ENCODE data around the gene TM4SF4. TPM values are rescaled to one million over a fixed set of nuclear protein-coding genes. Genes with fewer than 3 reads are reported as not detected.

TM4SF4 gene
- total RNA-seq, 1 donor from 2014 or later = not detected

DNA sequence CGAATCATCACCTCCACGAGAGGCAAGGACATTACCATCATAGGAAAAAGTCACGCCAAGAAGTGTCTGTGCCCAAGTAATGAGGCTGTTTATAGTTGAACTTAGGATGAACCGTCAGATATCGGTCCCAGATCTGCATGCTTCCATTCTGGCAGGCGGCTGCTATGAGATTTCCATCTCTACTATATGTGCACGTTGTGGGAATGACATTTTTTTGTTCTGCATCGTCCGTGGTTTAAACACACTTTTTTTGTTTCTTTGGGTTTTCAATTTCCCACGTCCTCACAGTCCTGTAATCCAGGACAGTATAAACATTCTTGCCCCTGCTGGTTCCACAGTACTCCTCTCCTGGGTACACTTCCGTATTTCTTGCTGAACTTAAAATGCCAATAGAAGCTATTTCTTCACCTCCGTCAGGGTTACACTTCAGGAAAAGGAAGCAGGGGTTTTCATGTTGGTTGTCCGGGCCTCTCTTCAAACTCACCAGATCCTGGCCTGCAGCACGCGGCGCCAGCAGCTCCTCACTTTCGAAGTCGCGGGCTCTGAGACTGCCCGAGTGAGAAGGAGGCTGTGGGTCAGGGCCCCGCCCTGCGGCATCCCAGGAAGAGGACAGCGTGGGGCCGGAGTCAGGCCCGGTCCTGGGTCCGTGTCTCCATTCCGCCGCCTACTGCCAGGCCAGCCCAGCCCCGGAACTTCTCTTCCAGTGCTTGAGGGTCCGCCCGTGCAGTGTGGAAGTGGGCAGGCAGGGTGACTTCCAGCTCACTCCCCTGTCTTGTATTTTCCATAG, 9.8 kb upstream of the TM4SF4 start:
- Histone ChIP-seq H3K36me3 (ENCODE audit: control insufficient read depth, insufficient read depth, low read length) (no peaks in the 10 kb centered on the region), H3K4me3 (ENCODE audit: low read depth, low read length) (no peak overlapping the region), H3K27me3 (ENCODE audit: control insufficient read depth, insufficient read depth, low read length) (no peaks in the 10 kb centered on the region)
- no peak for DNase-seq (ENCODE audit: low read depth)
- no peak for TF ChIP-seq CTCF (IDR thresholded peaks at IDR 0.05; ENCODE audit: insufficient read depth, low read length, poor library complexity, severe bottlenecking)

DNA sequence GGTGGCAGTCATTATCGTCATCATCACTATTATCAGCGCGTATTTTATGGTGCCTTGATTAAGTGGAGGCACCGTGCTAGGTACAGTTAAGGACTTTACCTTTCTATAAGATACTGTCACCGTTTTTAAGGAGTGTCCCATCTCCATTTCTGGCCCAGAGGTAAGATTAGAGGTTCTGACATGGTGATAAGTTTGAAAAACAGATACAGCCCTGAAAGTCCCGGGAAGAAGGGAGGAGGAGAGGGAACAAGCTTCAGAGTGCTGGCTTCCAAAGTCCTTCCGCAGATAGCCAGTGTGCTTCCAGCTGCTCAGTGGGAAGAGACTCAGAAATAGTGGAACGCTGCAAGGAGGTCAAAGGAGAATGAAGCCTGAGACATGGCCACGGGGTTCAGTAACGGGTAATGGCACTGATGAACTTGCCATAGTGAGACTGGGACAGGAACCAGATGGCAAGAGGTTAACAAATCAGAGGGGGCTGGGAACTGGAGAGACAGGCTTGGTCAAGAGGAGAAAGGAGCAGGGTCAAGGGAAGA, 9.1 kb upstream of the TM4SF4 start:
- DNase-seq (ENCODE audit: low read depth) = no peak
- no peak overlapping the region for H3K4me3 ChIP-seq (ENCODE audit: low read depth, low read length)
- no peaks in the 10 kb centered on the region for H3K36me3 ChIP-seq (ENCODE audit: control insufficient read depth, insufficient read depth, low read length)
- H3K27me3 ChIP-seq (ENCODE audit: control insufficient read depth, insufficient read depth, low read length) = no peaks in the 10 kb centered on the region
- no peak for TF ChIP-seq CTCF (IDR thresholded peaks at IDR 0.05; ENCODE audit: insufficient read depth, low read length, poor library complexity, severe bottlenecking)

GRCh38 chr3:149466192-149466591, 8.3 kb upstream of the TM4SF4 start:
- Histone ChIP-seq H3K27me3 (ENCODE audit: control insufficient read depth, insufficient read depth, low read length) (no peaks in the 10 kb centered on the region), H3K36me3 (ENCODE audit: control insufficient read depth, insufficient read depth, low read length) (no peaks in the 10 kb centered on the region), H3K4me3 (ENCODE audit: low read depth, low read length) (no peak overlapping the region)
- peak; percentile 64 for DNase-seq (ENCODE audit: low read depth)
- TF ChIP-seq CTCF (IDR thresholded peaks at IDR 0.05; ENCODE audit: insufficient read depth, low read length, poor library complexity, severe bottlenecking) = no peak

DNA sequence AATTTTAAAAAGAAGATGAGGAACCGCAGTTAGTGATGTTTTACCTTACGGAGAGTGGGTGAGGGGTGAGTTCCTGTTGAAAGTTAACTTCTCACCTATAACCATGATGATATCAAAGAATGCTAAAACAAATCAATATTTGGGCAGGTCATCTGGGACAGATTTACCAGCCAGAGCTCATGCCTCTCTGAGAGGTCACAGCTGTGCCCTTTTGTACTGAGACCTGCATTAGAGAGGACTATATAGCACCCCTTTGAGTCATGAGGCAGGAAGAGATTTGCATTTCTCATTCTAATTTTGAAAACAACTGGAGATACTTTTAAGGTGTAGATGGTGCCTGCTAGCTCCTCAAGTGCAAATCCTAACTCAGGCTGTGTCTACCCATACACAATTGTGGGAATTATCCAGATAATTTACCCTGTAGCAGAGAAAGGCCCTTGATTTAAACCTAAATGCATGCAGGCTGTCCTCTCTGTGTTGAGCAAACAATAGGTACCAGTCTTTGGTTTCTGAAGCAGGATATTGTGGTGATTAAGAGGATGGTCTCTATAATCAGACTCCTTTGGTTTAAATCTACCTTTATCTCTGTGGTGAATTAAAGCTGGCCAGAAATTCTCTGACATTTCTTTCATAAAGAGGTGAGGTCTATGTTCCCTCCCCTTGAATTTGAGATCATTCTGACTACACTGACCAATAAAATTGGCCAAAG, 5.8 kb upstream of the TM4SF4 start:
- H3K36me3 ChIP-seq (ENCODE audit: control insufficient read depth, insufficient read depth, low read length) = no peaks in the 10 kb centered on the region
- no peak for TF ChIP-seq CTCF (IDR thresholded peaks at IDR 0.05; ENCODE audit: insufficient read depth, low read length, poor library complexity, severe bottlenecking)
- DNase-seq (ENCODE audit: low read depth) = no peak
- H3K4me3 ChIP-seq (ENCODE audit: low read depth, low read length) = no peak overlapping the region
- no peaks in the 10 kb centered on the region for H3K27me3 ChIP-seq (ENCODE audit: control insufficient read depth, insufficient read depth, low read length)

DNA sequence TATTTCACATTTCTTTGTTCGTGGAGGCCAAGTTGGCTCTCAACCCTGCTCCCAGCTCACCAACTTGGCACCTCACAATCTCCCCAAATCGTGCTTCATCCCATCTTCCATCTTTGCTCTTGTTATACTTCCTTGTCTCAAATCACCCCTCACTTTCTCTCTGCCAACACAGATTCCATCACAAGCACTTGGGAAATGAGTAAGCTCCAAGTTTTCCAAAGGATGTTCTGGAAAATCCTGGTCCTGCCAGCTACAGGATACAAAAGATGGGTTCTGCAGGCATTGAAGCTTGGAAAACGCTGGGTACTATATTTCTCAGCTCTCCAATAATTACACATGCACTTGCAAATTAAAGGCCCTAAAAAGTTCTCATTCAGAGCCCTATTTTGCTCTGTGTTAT, 4.1 kb upstream of the TM4SF4 start:
- Histone ChIP-seq H3K27me3 (ENCODE audit: control insufficient read depth, insufficient read depth, low read length) (no peaks in the 10 kb centered on the region), H3K4me3 (ENCODE audit: low read depth, low read length) (no peak overlapping the region), H3K36me3 (ENCODE audit: control insufficient read depth, insufficient read depth, low read length) (no peaks in the 10 kb centered on the region)
- TF ChIP-seq CTCF (IDR thresholded peaks at IDR 0.05; ENCODE audit: insufficient read depth, low read length, poor library complexity, severe bottlenecking) = no peak
- no peak for DNase-seq (ENCODE audit: low read depth)
